Activated CD4-positive, alpha-beta T cell treated with anti-CD3 and anti-CD28 coated beads for 36 hours (primary cell): ENCODE measurements around the gene ZNF821. TPM values are rescaled to one million over a fixed set of nuclear protein-coding genes. Genes with fewer than 3 reads are reported as not detected.
"Not testable (repeated sequence)": the region's sequence is repeated elsewhere in the genome, so short reads cannot be mapped to it uniquely, and the experiment has no call there.

ENCODE experiments used
- ATAC-seq: fragments of 200-7000 bp; cut with Tn5 transposase; one replicate; pipeline ENCODE4 v1.10.0; 2021; ENCODE audit warnings: mild to moderate bottlenecking, moderate library complexity
- CTCF ChIA-PET: fragments of 350-600 bp; sonication (Branson Sonifier 250); formaldehyde crosslinking; loops from one replicate; lab custom pipeline; 2021; ENCODE audit warnings: antibody characterized with exemption; lab: Charles Lee
- POLR2A ChIA-PET: fragments of 350-600 bp; sonication (Branson Sonifier 250); formaldehyde crosslinking; loops from one replicate; lab custom pipeline; 2021; ENCODE audit warnings: antibody characterized with exemption, inconsistent platforms; lab: Charles Lee
- DNase-seq: peaks from one replicate; pipeline ENCODE4 v3.0.0-alpha.2; 2020
- H3K27ac Mint-ChIP-seq: one replicate; pipeline ENCODE4 v1.8.0; 2021; ENCODE audit warnings: mixed read lengths
- H3K27me3 Mint-ChIP-seq: one replicate; pipeline ENCODE4 v1.8.0; 2021; ENCODE audit warnings: mixed read lengths
- H3K36me3 Mint-ChIP-seq: one replicate; pipeline ENCODE4 v1.8.0; 2021; ENCODE audit warnings: low read depth, mixed read lengths
- H3K4me1 Mint-ChIP-seq: one replicate; pipeline ENCODE4 v1.8.0; 2021; ENCODE audit warnings: mixed read lengths
- H3K4me3 Mint-ChIP-seq: one replicate; pipeline ENCODE4 v1.8.0; 2021; ENCODE audit warnings: mild to moderate bottlenecking, moderate library complexity, mixed read lengths
- H3K9me3 Mint-ChIP-seq: one replicate; pipeline ENCODE4 v1.8.0; 2021; ENCODE audit warnings: low read depth, mixed read lengths
- intact Hi-C, 2 experiments: fragments of 100-400 bp; cut with DNase I in 1 of 2; cut with micrococcal nuclease in 1 of 2; formaldehyde crosslinking; loops; one replicate each; pipeline versions ENCODE4 v1.14.2 to v1.15.1; 2022 to 2024; cut with DNase I, micrococcal nuclease
- total RNA-seq, 2 experiments: library from RNA; stranded (reverse); gene quantifications; one replicate each; pipeline ENCODE4 v1.2.3, GENCODE V29; 2021

Gene ZNF821
- total RNA-seq, 2 experiments from 2014 or later: 6.0 to 7.7 TPM

DNA sequence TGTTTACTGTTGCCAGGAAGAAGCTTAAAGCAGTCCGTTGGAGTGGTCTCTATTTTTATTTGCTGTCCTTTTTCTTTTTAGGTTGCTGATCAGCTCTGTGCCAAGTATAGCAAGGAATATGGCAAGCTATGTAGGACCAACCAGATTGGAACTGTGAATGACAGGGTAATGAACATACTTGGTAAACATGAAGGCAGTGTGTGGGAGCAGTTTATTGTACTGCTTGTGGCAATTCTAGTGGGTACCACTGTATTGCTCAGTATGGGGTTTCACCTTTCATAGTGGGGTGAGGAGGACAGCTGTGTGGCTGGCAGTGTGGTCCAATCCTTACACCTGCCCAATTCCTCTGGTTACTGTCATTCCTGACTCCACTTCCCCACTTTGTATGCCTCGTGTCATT is 36.7 kb upstream of the ZNF821 start:
- H3K9me3 Mint-ChIP-seq: no peaks in the 10 kb centered on the region
- H3K27me3 Mint-ChIP-seq: no peaks in the 10 kb centered on the region
- peaks cover 10% of the 10 kb centered on the region for H3K4me1 Mint-ChIP-seq
- DNase-seq (no peak), ATAC-seq (no peak)
- no peak overlapping the region for H3K4me3 Mint-ChIP-seq
- ChIA-PET CTCF (interaction anchor here (0.6 to 0.9 kb wide), 2 partner anchors 41 to 162 kb away, joined by 3 to 4 read pairs; no protein-coding TSS in a partner anchor), POLR2A (no interaction called here)
- intact Hi-C loops: no loop called here
- peaks cover 75% of the 10 kb centered on the region for H3K36me3 Mint-ChIP-seq
- H3K27ac Mint-ChIP-seq: peak overlapping the region; percentile 21

DNA sequence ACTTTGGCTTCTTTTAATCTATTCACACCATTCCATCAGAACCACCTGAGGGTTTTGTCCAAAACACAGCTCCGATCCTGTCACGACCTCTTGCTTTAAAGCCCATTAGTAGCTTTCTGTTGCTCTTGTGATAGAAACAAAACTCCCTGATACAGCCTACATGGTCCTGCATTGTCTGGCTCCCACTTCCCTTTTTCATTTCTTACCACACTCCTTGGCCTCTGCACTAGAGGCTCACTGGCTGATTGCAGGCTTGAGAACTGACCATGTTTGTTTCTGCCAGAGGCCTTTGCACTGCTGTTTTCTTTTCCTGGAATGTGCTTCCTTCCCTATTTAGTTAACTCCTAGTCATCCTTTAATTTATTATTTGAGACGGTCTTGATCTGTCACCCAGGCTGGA is 35.1 kb upstream of the ZNF821 start:
- ChIA-PET CTCF (interaction anchor here (0.5 kb wide), 1 partner anchor 10 kb away, joined by 3 read pairs; no protein-coding TSS in a partner anchor), POLR2A (no interaction called here)
- Mint-ChIP-seq H3K4me1 (peaks cover 21% of the 10 kb centered on the region), H3K36me3 (peaks cover 75% of the 10 kb centered on the region), H3K27ac (no peak overlapping the region), H3K4me3 (no peak overlapping the region), H3K9me3 (no peaks in the 10 kb centered on the region), H3K27me3 (no peaks in the 10 kb centered on the region)
- ATAC-seq: no peak
- intact Hi-C loops: no loop called here
- DNase-seq: no peak

DNA sequence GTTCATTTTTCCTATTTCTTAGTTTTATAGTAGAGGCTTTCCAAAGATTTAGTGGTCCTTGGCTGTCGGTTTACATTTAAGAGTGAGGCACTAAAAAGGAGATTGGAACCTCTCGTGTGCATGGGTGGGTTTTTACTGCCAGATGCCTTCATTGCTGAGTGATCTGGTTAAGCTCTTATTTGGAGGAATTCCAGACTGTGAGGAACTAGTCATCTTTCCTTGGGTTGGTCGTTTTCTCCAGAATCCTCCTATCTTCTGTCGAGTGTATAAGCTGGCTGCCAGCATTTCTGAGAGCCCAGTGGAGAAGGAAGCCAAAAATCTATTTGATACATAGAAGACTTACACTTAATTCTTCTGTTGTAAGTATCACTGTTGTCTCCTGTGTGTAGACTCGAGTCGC is 33.9 kb upstream of the ZNF821 start:
- Mint-ChIP-seq H3K4me1 (peaks cover 29% of the 10 kb centered on the region), H3K27me3 (no peaks in the 10 kb centered on the region), H3K9me3 (no peaks in the 10 kb centered on the region), H3K27ac (peak overlapping the region; percentile 40), H3K4me3 (no peak overlapping the region), H3K36me3 (peaks cover 78% of the 10 kb centered on the region)
- intact Hi-C loops: no loop called here
- ChIA-PET POLR2A (interaction anchor here (1.0 kb wide), 1 partner anchor 38 kb away, joined by 3 read pairs; no protein-coding TSS in a partner anchor), CTCF (interaction anchor here (0.6 to 1.0 kb wide), 2 partner anchors 9 to 12 kb away, joined by 3 read pairs; no protein-coding TSS in a partner anchor)
- no peak for DNase-seq
- ATAC-seq: no peak

DNA sequence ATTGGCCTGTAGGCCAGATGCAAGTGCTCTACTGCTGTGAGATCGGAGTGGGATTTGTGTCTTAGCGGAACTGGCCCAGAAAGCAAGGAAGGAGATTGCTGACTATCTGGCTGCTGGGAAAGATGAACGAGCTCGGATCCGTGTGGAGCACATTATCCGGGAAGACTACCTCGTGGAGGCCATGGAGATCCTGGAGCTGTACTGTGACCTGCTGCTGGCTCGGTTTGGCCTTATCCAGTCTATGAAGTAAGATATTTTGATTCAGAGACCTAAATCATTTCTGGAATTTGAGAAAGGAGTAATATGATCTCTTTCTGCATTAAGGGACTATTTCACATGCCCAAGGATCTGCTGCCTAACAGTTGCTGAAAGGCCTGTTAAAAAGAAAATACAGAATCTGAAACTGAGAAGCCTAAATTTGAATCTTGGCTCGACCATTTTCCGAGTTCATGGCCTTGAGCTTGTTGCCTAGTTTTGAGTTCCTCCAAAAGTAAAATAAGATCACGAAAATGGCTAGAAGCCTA is 32.5 kb upstream of the ZNF821 start:
- DNase-seq (no peak), ATAC-seq (no peak)
- no peaks in the 10 kb centered on the region for H3K27me3 Mint-ChIP-seq
- intact Hi-C loops: no loop called here
- peaks cover 77% of the 10 kb centered on the region for H3K36me3 Mint-ChIP-seq
- no peaks in the 10 kb centered on the region for H3K9me3 Mint-ChIP-seq
- H3K4me1 Mint-ChIP-seq: peaks cover 39% of the 10 kb centered on the region
- ChIA-PET CTCF (interaction anchor here (0.7 to 2.1 kb wide), 5 partner anchors 9 to 33 kb away, joined by 3 to 8 read pairs (median 3); partner anchors contain the start of gene ZNF821), POLR2A (no interaction called here)
- peak overlapping the region; percentile 38 for H3K27ac Mint-ChIP-seq
- H3K4me3 Mint-ChIP-seq: no peak overlapping the region

DNA sequence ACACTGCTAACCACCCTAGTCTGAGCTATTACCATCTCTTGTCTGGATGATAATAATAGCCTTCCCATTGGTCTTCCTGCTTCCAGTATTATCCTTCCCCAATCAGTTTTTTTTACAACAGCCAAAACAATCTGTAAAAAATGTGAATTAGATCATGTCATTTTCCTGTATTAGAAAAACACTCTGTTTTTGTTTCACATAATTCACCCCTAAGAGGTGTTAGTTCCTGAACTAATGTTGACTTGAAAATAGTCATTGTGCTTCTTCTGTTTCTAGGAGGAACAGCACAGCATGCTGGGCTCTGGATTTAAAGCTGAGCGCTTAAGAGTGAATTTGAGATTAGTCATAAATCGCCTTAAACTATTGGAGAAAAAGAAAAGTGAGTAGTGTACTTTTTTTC is 31.4 kb upstream of the ZNF821 start:
- intact Hi-C loops: no loop called here
- Mint-ChIP-seq H3K9me3 (no peaks in the 10 kb centered on the region), H3K4me3 (no peak overlapping the region), H3K27me3 (no peaks in the 10 kb centered on the region), H3K36me3 (peaks cover 70% of the 10 kb centered on the region), H3K4me1 (peaks cover 44% of the 10 kb centered on the region), H3K27ac (peak overlapping the region; percentile 76)
- ChIA-PET POLR2A (no interaction called here), CTCF (interaction anchor here (1.4 to 2.1 kb wide), 4 partner anchors 10 to 46 kb away, joined by 3 to 8 read pairs (median 5); no protein-coding TSS in a partner anchor)
- peak; percentile 36 for ATAC-seq
- no peak for DNase-seq

DNA sequence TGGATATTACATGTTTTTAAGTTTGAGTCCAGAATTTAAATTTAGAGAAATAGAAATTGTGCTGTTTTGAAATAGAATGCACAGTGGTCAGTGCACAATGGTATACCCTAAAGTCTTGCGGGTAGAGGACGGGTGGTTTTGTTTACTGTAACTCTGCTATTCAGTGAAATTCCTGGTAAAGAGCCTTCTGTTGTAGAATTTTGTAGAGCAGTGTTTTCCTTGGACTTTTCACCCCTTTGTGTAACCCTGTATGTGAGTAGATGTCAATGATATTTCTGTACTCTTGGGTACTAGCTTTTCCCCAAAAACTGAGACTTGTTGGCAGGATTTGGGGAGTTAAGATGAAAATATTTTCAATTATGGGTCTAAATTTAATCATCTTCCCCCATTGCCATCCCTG is 30.8 kb upstream of the ZNF821 start:
- peaks cover 68% of the 10 kb centered on the region for H3K36me3 Mint-ChIP-seq
- no peak for DNase-seq
- ChIA-PET CTCF (interaction anchor here (1.7 kb wide), 1 partner anchor 46 kb away, joined by 4 read pairs; no protein-coding TSS in a partner anchor), POLR2A (no interaction called here)
- no peak overlapping the region for H3K4me3 Mint-ChIP-seq
- no peak for ATAC-seq
- intact Hi-C loops: no loop called here
- peaks cover 49% of the 10 kb centered on the region for H3K4me1 Mint-ChIP-seq
- no peaks in the 10 kb centered on the region for H3K9me3 Mint-ChIP-seq
- peak overlapping the region; percentile 67 for H3K27ac Mint-ChIP-seq
- H3K27me3 Mint-ChIP-seq: no peaks in the 10 kb centered on the region

DNA sequence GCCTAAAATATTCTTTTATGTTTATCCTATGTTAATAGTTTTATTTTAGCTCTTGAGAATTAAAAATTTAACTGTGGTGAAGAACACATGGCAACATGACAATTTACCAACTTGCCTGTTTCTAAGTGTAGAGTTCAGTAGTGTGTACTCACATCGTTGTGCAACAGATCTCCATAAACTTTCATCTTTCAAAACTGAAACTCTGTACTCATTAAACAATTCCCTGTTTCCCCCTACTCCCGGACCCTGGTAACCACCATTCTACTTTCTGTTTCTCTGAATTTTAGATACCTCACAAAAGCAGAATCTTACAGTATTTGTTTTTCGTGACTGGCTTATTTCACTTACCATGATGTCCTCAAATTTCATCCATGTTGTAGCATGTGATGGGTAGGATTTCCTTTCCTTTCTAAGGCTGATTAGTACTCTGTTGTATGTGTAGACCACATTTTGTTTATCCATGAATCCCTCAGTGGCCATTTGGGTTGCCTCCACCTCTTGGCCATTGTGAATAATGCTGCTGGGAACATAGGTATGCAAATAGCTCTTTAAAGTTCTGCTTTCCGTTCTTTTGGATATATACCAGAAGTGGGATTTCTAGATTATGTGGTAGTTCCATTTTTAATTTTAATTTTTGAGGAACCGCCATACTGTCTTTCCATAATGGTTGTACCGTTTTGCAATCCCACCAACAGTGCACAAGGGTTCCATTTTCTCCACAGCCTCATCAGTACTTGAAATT is 28.7 kb upstream of the ZNF821 start:
- ChIA-PET CTCF (interaction anchor here (1.7 kb wide), 1 partner anchor 9 kb away, joined by 6 read pairs; no protein-coding TSS in a partner anchor), POLR2A (interaction anchor here (0.6 to 1.0 kb wide), 2 partner anchors 14 to 27 kb away, joined by 4 to 8 read pairs; no protein-coding TSS in a partner anchor)
- no peak for ATAC-seq
- H3K27ac Mint-ChIP-seq: peak overlapping the region; percentile 60
- intact Hi-C loops: no loop called here
- peaks cover 59% of the 10 kb centered on the region for H3K36me3 Mint-ChIP-seq
- H3K4me3 Mint-ChIP-seq: no peak overlapping the region
- no peaks in the 10 kb centered on the region for H3K9me3 Mint-ChIP-seq
- H3K27me3 Mint-ChIP-seq: no peaks in the 10 kb centered on the region
- no peak for DNase-seq
- H3K4me1 Mint-ChIP-seq: peaks cover 69% of the 10 kb centered on the region

DNA sequence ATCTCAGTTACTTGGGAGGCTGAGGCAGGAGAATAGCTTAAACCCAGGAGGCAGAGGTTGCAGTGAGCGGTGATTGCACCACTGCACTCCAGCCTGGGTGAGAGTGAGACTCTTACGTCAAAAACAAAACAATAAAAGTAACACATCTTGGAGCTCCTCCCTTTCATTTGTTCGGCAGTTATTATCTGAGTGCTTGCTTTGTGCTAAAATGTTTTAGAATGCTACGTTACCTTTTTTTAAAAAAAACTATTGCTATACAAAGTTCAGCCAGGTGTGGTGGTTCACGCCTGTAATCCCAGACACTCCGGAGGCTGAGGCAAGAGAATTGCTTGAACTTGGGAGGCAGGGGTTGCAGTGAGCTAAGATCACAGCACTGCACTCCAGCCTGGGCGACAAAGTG is 27.1 kb upstream of the ZNF821 start:
- H3K27ac Mint-ChIP-seq: no peak overlapping the region
- ATAC-seq: no peak
- no peak for DNase-seq
- intact Hi-C loops: no loop called here
- ChIA-PET POLR2A (interaction anchor here (0.6 to 0.7 kb wide), 2 partner anchors 18 to 113 kb away, joined by 4 read pairs; no protein-coding TSS in a partner anchor), CTCF (interaction anchor here (1.1 to 1.6 kb wide), 3 partner anchors 11 to 29 kb away, joined by 3 to 4 read pairs (median 4); no protein-coding TSS in a partner anchor)
- no peaks in the 10 kb centered on the region for H3K27me3 Mint-ChIP-seq
- H3K9me3 Mint-ChIP-seq: no peaks in the 10 kb centered on the region
- H3K36me3 Mint-ChIP-seq: peaks cover 51% of the 10 kb centered on the region
- H3K4me1 Mint-ChIP-seq: peaks cover 76% of the 10 kb centered on the region
- no peak overlapping the region for H3K4me3 Mint-ChIP-seq

DNA sequence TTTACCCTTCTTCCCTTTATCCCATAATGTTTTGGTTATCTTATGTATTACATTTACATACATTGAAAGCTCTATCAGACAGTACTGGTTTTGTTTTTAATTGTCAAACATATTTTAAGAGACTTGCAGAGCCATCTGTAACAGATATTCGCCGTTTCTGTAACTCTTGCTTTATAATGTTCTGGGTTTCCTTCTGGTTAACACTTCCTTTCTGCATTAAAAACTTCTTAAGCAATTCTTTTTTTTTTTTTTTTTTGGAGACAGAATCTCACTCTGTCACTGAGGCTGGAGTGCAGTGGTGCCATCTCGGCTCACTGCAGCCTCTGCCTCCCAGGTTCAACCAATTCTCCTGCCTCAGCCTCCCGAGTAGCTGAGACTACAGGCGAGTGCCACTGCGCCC is 21.8 kb upstream of the ZNF821 start:
- ChIA-PET POLR2A (interaction anchor here (0.7 kb wide), 1 partner anchor 54 kb away, joined by 4 read pairs; no protein-coding TSS in a partner anchor), CTCF (interaction anchor here (0.7 to 1.3 kb wide), 3 partner anchors 12 to 56 kb away, joined by 3 to 6 read pairs (median 3); no protein-coding TSS in a partner anchor)
- H3K4me3 Mint-ChIP-seq, H3K9me3 Mint-ChIP-seq, intact Hi-C loops, DNase-seq, H3K27me3 Mint-ChIP-seq: not testable (repeated sequence)
- ATAC-seq: peak; percentile 12
- Mint-ChIP-seq H3K4me1 (peaks cover 83% of the 10 kb centered on the region), H3K36me3 (peaks cover 35% of the 10 kb centered on the region), H3K27ac (peak overlapping the region; percentile 58)

DNA sequence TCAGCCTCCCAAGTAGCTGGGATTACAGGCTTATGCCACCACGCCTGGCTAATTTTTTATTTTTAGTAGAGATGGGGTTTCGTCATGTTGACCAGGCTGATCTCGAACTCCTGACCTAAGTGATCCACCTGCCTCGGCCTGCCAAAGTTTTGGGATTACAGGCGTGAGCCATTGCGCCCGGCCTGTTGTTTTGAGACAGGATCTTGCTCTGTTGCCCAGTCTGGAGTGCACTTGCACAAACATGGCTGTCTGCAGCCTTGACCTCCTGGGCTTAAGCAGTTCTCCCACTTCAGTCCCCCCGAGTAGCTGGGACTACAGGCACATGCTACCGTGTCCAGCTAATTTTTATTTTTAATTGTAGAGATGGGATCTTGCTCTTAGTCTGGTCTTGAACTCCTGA is 20.3 kb upstream of the ZNF821 start:
- peak overlapping the region; percentile 56 for H3K27ac Mint-ChIP-seq
- no peaks in the 10 kb centered on the region for H3K27me3 Mint-ChIP-seq
- POLR2A ChIA-PET: interaction anchor here (0.6 kb wide), 1 partner anchor 16 kb away, joined by 3 read pairs; no protein-coding TSS in a partner anchor
- no peak overlapping the region for H3K4me3 Mint-ChIP-seq
- peaks cover 32% of the 10 kb centered on the region for H3K36me3 Mint-ChIP-seq
- H3K9me3 Mint-ChIP-seq: no peaks in the 10 kb centered on the region
- CTCF ChIA-PET: interaction anchor here (0.5 to 2.0 kb wide), 3 partner anchors 22 to 104 kb away, joined by 3 to 8 read pairs (median 6); no protein-coding TSS in a partner anchor
- ATAC-seq (no peak), DNase-seq (no peak)
- peaks cover 81% of the 10 kb centered on the region for H3K4me1 Mint-ChIP-seq
- intact Hi-C loops: no loop called here

DNA sequence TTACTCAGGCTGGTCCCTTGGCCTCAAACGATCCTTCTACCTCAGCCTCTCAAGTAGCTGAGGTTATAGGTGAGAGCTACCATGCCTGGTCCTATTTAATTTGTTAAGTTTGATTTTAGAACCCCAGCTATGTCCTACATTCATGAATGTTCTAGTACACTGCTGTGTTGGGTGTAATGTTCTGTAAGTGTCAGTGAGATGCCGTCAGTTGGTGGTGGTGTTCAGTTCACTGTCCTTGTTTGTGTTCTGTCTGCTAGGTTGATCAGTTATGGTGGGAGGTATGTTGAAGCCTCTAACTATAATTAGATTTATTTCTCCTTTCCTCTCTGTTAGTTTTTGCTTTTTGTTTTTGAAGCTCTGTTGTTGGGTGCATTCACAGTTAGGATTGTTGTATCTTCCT is 19.6 kb upstream of the ZNF821 start:
- CTCF ChIA-PET: interaction anchor here (0.5 to 2.0 kb wide), 6 partner anchors 10 to 119 kb away, joined by 3 to 8 read pairs (median 4); no protein-coding TSS in a partner anchor
- Mint-ChIP-seq H3K4me1 (peaks cover 78% of the 10 kb centered on the region), H3K4me3 (no peak overlapping the region), H3K27ac (peak overlapping the region; percentile 56), H3K27me3 (no peaks in the 10 kb centered on the region), H3K36me3 (peaks cover 27% of the 10 kb centered on the region), H3K9me3 (no peaks in the 10 kb centered on the region)
- ATAC-seq (no peak), DNase-seq (no peak)
- POLR2A ChIA-PET: interaction anchor here (0.6 kb wide), 2 partner anchors 16 to 37 kb away, joined by 3 read pairs; no protein-coding TSS in a partner anchor
- intact Hi-C loops: no loop called here
